Measurements from ENCODE around the gene LMTK3. TPM values are rescaled to one million over a fixed set of nuclear protein-coding genes. Genes with fewer than 3 reads are reported as not detected.

The LMTK3 gene
- total and polyA plus RNA-seq, 2 of the 13 experiments (the other 11 are each of a cell fraction or from before 2014, with no cell fraction given), result 0.18 to 0.29 TPM

- TF ChIP-seq NR0B2 (CRISPR knock-in tag; IDR thresholded peaks at IDR 0.05), result peak; percentile 97; the same call in 1 of the 2 replicates
- peak; percentile 18; the same call in 1 of the 2 replicates for TF ChIP-seq THRA (CRISPR knock-in tag; IDR thresholded peaks at IDR 0.05; ENCODE audit: borderline replicate concordance)
- no peak for TF ChIP-seq ATF7 (IDR thresholded peaks at IDR 0.05)
- no peak for TF ChIP-seq ATF7 (CRISPR knock-in tag; IDR thresholded peaks at IDR 0.05)
- peak; percentile 99 for TF ChIP-seq ARID4A (CRISPR knock-in tag; IDR thresholded peaks at IDR 0.05; ENCODE audit: borderline replicate concordance)
- 0 out of 2 replicates have a peak, but pooled peaks have one; percentile 27 for TF ChIP-seq ZFP1 (CRISPR knock-in tag; IDR thresholded peaks at IDR 0.05)
- TF ChIP-seq UBTF (CRISPR knock-in tag; IDR thresholded peaks at IDR 0.05), result 0 out of 2 replicates have a peak, but pooled peaks have one; percentile 26
- TF ChIP-seq ZNF280D (CRISPR knock-in tag; IDR thresholded peaks at IDR 0.05), result 0 out of 2 replicates have a peak, but pooled peaks have one; percentile 62
- no peak for TF ChIP-seq LCORL (IDR thresholded peaks at IDR 0.05)
- peak; percentile 49; the same call in 1 of the 2 replicates for TF ChIP-seq LCORL (CRISPR knock-in tag; IDR thresholded peaks at IDR 0.05)
- TF ChIP-seq CC2D1A (CRISPR knock-in tag; IDR thresholded peaks at IDR 0.05), result 0 out of 2 replicates have a peak, but pooled peaks have one; percentile 2
- peak; percentile 87; the same call in 1 of the 2 replicates for TF ChIP-seq ZNF816 (CRISPR knock-in tag; IDR thresholded peaks at IDR 0.05; ENCODE audit: borderline replicate concordance)
- peak; percentile 61; the same call in 1 of the 2 replicates for TF ChIP-seq ZNF766 (CRISPR knock-in tag; IDR thresholded peaks at IDR 0.05; ENCODE audit: borderline replicate concordance)
- peak; percentile 82; the same call in 1 of the 2 replicates for TF ChIP-seq KDM2A (CRISPR knock-in tag; IDR thresholded peaks at IDR 0.05; ENCODE audit: borderline replicate concordance, low read depth)
- peak; percentile 88 for TF ChIP-seq ZNF772 (CRISPR knock-in tag; IDR thresholded peaks at IDR 0.05)
Measured at GRCh38 chr19:48445606-48446481, 65.8 kb downstream of the LMTK3 start, which contains the start of gene GRWD1 (continued).

Data from HepG2 (cell line).